K562 (cell line): ENCODE results near the gene SMAGP. TPM values are rescaled to one million over a fixed set of nuclear protein-coding genes. Genes with fewer than 3 reads are reported as not detected.

Source experiments
- CHD1 ChIP-seq: fragments of 200-600 bp; sonication (generic); IDR thresholded peaks from one replicate; pipeline ENCODE4 v1.6.1; 2012; ENCODE audit warnings: mild to moderate bottlenecking, moderate library complexity, low read length, inconsistent platforms
- EGR1 ChIP-seq: fragments of 450-650 bp; conservative IDR thresholded peaks from 2 replicates; pipeline ENCODE4 v1.6.1; 2017; ENCODE audit warnings: mild to moderate bottlenecking
- FOXK1 ChIP-seq: sonication (generic); formaldehyde crosslinking; IDR thresholded peaks from 2 replicates; pipeline ENCODE4 v1.8.0; 2022; ENCODE audit warnings: missing genetic modification reagents, mild to moderate bottlenecking, borderline replicate concordance
- PHF8 ChIP-seq: fragments of 200-600 bp; sonication (generic); IDR thresholded peaks from 2 replicates; pipeline ENCODE4 v1.6.1; 2012; ENCODE audit warnings: mixed run types, mild to moderate bottlenecking, inconsistent platforms, low read length, moderate library complexity, borderline replicate concordance
- POLR2A ChIP-seq: fragments of 450-650 bp; conservative IDR thresholded peaks from 2 replicates; pipeline ENCODE4 v1.6.1; 2016
- PYGO2 ChIP-seq: fragments of 450-650 bp; IDR thresholded peaks from 2 replicates; pipeline ENCODE4 v1.6.1; 2016; ENCODE audit warnings: mild to moderate bottlenecking, missing genetic modification characterization, moderate library complexity, missing compliant biosample characterization
- RAD21 ChIP-seq, 2 experiments: fragments of 250-450 bp in 1 of 2; fragments of 450-650 bp in 1 of 2; sonication (Bioruptor Pico) in 1 of 2; formaldehyde crosslinking in 1 of 2; IDR thresholded peaks in 1 of 2; conservative IDR thresholded peaks in 1 of 2; 2 replicates each; pipeline versions ENCODE4 v1.4.0 to v1.8.0; 2020 to 2022; ENCODE audit warnings: mild to moderate bottlenecking in 2 of 2, moderate library complexity in 1 of 2
- RCOR1 ChIP-seq, 2 experiments: IDR thresholded peaks; 2 replicates each; pipeline ENCODE4 v1.6.1; 2012; ENCODE audit warnings: low read depth in 2 of 2, low read length in 2 of 2, borderline replicate concordance in 1 of 2, improper control_type of control experiment in 1 of 2
- SMARCA4 ChIP-seq: fragments of 450-650 bp; IDR thresholded peaks from 2 replicates; pipeline ENCODE4 v1.6.1; 2016
- THRAP3 ChIP-seq: fragments of 450-650 bp; IDR thresholded peaks from 2 replicates; pipeline ENCODE4 v1.6.1; 2016; ENCODE audit warnings: mild to moderate bottlenecking, inconsistent platforms, borderline replicate concordance
- UBTF ChIP-seq, 2 experiments: IDR thresholded peaks; 2 replicates each; pipeline ENCODE4 v1.6.1; 2012; ENCODE audit warnings: improper control_type of control experiment in 2 of 2, low read depth in 2 of 2, low read length in 2 of 2, borderline replicate concordance in 1 of 2
- ZBTB7A ChIP-seq: IDR thresholded peaks from 2 replicates; pipeline ENCODE4 v1.6.1; 2011; ENCODE audit warnings: low read depth, mild to moderate bottlenecking, low read length, moderate library complexity, borderline replicate concordance; ENCODE audit not compliant: control insufficient read depth
- ZNF584 ChIP-seq: fragments of 200-800 bp; sonication (Bioruptor generic); IDR thresholded peaks from 2 replicates; pipeline ENCODE4 v1.6.1; 2016; ENCODE audit warnings: low read depth, mild to moderate bottlenecking, missing genetic modification characterization, missing compliant biosample characterization
- ZZZ3 ChIP-seq: fragments of 450-650 bp; IDR thresholded peaks from 2 replicates; pipeline ENCODE4 v1.6.1; 2016; ENCODE audit warnings: antibody characterized with exemption, mild to moderate bottlenecking, moderate library complexity
- polyA plus RNA-seq, 8 experiments: library from polyadenylated mRNA; depleted of rRNA in 4 of 8; stranded (reverse) in 5 of 8; unstranded in 3 of 8; fragments of >200 nt; fragmentation: Nextera tagmentation in 2 of 8; fragmentation: Illumina TruSeq in 1 of 8; extraction: Ambion mirVana in 2 of 8; extraction: Trizol in 1 of 8; gene quantifications; 2 replicates each; pipeline versions ENCODE4 v1.2.1 to v1.2.3, GENCODE V29; 2011 to 2014; ENCODE audit warnings: inconsistent platforms in 1 of 8, missing spikeins in 1 of 8
- total RNA-seq, 7 experiments: library from RNA; depleted of rRNA in 6 of 7; stranded (reverse); fragments of >200 nt in 6 of 7; fragmentation: Illumina TruSeq in 2 of 7; extraction: Trizol in 2 of 7; gene quantifications; 2 replicates each; pipeline versions ENCODE4 v1.2.1 to v1.2.3, GENCODE V29; 2011 to 2021; ENCODE audit warnings: low replicate concordance in 1 of 7
- TF ChIP-seq, protein P1 (sequence below), 3 experiments: IDR thresholded peaks in 2 of 3; conservative IDR thresholded peaks in 1 of 3; 2 replicates each; pipeline ENCODE4 v1.5.1; 2011 to 2012; ENCODE audit warnings: low read length in 3 of 3, mild to moderate bottlenecking in 3 of 3, control low read depth in 2 of 3, improper control_type of control experiment in 1 of 3, inconsistent platforms in 1 of 3, low read depth in 1 of 3, mixed read lengths in 1 of 3, moderate library complexity in 1 of 3; ENCODE audit not compliant: insufficient read depth in 2 of 3
- TF ChIP-seq, protein P2 (sequence below): fragments of 450-650 bp; IDR thresholded peaks from 2 replicates; pipeline ENCODE4 v1.6.1; 2016; ENCODE audit warnings: borderline replicate concordance
- TF ChIP-seq, protein P3 (sequence below), 3 experiments: fragments of 200-800 bp in 1 of 3; sonication (Bioruptor generic) in 1 of 3; sonication (generic) in 1 of 3; formaldehyde crosslinking in 1 of 3; IDR thresholded peaks; 2 replicates each; pipeline versions ENCODE4 v1.6.1 to v1.8.0; 2016 to 2022; ENCODE audit warnings: mild to moderate bottlenecking in 2 of 3, missing compliant biosample characterization in 2 of 3, missing genetic modification characterization in 2 of 3, missing genetic modification reagents in 1 of 3

Gene SMAGP
- total and polyA plus RNA-seq, 9 of the 15 experiments (the other 6 are each of a cell fraction or from before 2014, with no cell fraction given), result 23.1 to 62.3 (median 29.9) TPM

DNA sequence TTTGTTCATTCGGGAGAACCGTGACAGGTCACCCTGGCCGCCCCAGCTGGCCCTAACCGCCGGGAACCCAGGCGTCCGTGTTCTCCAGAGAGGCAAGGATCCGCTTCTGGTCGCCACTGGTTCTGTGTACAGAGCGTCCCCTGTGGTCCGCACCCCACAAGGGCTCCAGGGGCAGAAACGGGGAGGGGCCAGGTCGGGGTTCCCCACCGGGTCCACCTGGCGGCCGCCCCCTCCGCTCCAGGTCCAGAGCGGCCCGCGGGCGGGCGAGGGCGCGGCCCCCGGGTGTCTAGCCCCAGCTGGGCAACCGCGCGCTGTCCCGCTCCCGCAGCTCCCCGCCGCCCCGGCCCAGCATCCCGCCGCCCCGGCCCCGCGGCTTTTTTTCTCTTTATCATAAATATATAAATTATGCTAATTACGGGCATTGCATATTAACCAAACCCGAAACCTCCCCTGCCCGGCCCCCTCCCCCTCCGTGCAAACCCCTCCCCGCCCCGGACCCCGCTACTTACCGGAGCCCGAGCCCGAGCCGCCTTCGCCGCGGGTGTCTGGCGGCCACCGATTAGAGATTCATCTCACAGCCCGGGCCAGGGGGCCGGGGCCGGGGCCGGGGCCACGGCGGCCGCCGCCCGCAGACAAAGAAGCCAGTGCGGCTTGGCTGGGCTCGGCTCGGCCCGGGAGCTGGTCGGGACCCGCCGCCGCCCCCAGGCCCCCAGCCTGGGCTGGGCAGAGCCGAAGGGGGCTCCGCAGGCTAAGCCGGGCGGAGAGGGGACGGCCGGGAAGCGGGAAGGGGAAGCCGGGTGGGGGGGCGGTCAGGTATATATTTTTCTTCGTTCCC, 52.9 kb downstream of the SMAGP start (continued):
- peak in 1 of 2 experiments; percentile 15; a peak in 1 of 4 replicates for TF ChIP-seq RAD21 (CRISPR knock-in tag; conservative IDR thresholded peaks at IDR 0.05 in 1 of 2, IDR thresholded peaks at IDR 0.05 in 1 of 2)
- 0 out of 2 replicates have a peak, but pooled peaks have one; percentile 19 for TF ChIP-seq EGR1
- TF ChIP-seq PYGO2 (tag), result no peak
- TF ChIP-seq UBTF (IDR thresholded peaks at IDR 0.05; ENCODE audit: borderline replicate concordance in 1 of 2, low read depth in 2 of 2, low read length in 2 of 2), result peak; percentile 37 to 61; a peak in 3 of 4 replicates
- 0 out of 4 replicates have a peak, but pooled peaks of 1 of the 2 experiments have one; percentile 12 for TF ChIP-seq RCOR1 (IDR thresholded peaks at IDR 0.05; ENCODE audit: borderline replicate concordance in 1 of 2, low read depth in 2 of 2, low read length in 2 of 2)
- TF ChIP-seq CHD1, result peak; percentile 40
- TF ChIP-seq, protein P1, sequence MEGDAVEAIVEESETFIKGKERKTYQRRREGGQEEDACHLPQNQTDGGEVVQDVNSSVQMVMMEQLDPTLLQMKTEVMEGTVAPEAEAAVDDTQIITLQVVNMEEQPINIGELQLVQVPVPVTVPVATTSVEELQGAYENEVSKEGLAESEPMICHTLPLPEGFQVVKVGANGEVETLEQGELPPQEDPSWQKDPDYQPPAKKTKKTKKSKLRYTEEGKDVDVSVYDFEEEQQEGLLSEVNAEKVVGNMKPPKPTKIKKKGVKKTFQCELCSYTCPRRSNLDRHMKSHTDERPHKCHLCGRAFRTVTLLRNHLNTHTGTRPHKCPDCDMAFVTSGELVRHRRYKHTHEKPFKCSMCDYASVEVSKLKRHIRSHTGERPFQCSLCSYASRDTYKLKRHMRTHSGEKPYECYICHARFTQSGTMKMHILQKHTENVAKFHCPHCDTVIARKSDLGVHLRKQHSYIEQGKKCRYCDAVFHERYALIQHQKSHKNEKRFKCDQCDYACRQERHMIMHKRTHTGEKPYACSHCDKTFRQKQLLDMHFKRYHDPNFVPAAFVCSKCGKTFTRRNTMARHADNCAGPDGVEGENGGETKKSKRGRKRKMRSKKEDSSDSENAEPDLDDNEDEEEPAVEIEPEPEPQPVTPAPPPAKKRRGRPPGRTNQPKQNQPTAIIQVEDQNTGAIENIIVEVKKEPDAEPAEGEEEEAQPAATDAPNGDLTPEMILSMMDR (IDR thresholded peaks at IDR 0.05 in 2 of 3, conservative IDR thresholded peaks at IDR 0.05 in 1 of 3; ENCODE audit: insufficient read depth in 2 of 3, low read depth in 1 of 3, low read length in 3 of 3), result peak in 2 of 3 experiments; percentile 50 to 59; a peak in 5 of 6 replicates
- no peak for TF ChIP-seq ZZZ3
- TF ChIP-seq FOXK1 (CRISPR knock-in tag), result no peak
- TF ChIP-seq, protein P2, sequence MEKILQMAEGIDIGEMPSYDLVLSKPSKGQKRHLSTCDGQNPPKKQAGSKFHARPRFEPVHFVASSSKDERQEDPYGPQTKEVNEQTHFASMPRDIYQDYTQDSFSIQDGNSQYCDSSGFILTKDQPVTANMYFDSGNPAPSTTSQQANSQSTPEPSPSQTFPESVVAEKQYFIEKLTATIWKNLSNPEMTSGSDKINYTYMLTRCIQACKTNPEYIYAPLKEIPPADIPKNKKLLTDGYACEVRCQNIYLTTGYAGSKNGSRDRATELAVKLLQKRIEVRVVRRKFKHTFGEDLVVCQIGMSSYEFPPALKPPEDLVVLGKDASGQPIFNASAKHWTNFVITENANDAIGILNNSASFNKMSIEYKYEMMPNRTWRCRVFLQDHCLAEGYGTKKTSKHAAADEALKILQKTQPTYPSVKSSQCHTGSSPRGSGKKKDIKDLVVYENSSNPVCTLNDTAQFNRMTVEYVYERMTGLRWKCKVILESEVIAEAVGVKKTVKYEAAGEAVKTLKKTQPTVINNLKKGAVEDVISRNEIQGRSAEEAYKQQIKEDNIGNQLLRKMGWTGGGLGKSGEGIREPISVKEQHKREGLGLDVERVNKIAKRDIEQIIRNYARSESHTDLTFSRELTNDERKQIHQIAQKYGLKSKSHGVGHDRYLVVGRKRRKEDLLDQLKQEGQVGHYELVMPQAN, result 0 out of 2 replicates have a peak, but pooled peaks have one; percentile 30
- peak; percentile 27; the same call in 1 of the 2 replicates for TF ChIP-seq PHF8
- no peak for TF ChIP-seq THRAP3
- no peak for TF ChIP-seq SMARCA4
- peak; percentile 81; the same call in 1 of the 2 replicates for TF ChIP-seq ZBTB7A
- TF ChIP-seq, protein P3, sequence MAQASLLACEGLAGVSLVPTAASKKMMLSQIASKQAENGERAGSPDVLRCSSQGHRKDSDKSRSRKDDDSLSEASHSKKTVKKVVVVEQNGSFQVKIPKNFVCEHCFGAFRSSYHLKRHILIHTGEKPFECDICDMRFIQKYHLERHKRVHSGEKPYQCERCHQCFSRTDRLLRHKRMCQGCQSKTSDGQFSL (CRISPR knock-in tag; IDR thresholded peaks at IDR 0.05), result 0 out of 2 replicates have a peak, but pooled peaks have one; percentile 16
- TF ChIP-seq, protein P3 (tag; IDR thresholded peaks at IDR 0.05), result peak in 1 of 2 experiments; percentile 94; a peak in 1 of 4 replicates
- TF ChIP-seq POLR2A, result no peak
- TF ChIP-seq ZNF584, result peak; percentile 29; the same call in 1 of the 2 replicates
